HG02610 (cell line): ENCODE data around the gene RPP30.
"Not testable (repeated sequence)": the region's sequence is repeated elsewhere in the genome, so short reads cannot be mapped to it uniquely, and the experiment has no call there.

Experiments used
- ATAC-seq: cut with Tn5 transposase; IDR thresholded peaks from one replicate; pipeline ENCODE4 v1.9.1; 2021; ENCODE audit warnings: mild to moderate bottlenecking, moderate library complexity; ENCODE audit not compliant: unreplicated experiment

The RPP30 gene

GRCh38 chr10:90866050-90866598 is 5.7 kb upstream of the RPP30 start:
- no peak for ATAC-seq

- ATAC-seq, result peak; percentile 47
These were observed 452 bp upstream of the RPP30 start for GRCh38 chr10:90871279-90871765.

- ATAC-seq, result peak; percentile 6
These were observed 860 bp downstream of the RPP30 start for GRCh38 chr10:90872648-90873020.

DNA sequence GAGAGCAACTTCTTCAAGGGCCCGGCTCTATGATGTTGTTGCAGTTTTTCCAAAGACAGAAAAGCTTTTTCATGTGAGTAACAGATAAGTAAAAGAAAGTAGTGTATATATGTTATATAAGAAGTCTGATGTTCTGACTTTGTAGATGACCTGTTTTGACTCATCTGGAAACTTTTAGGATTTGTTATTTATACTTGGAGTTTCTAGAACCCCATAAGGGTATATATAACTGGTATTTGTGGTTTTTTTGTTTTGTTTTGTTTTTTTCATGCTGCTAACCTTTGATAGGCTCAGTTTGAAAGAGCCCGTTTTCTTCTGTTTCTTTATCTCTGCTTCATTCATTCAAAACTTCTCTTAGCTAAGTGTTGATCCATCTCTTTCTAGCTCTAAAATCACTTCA is 7.3 kb downstream of the RPP30 start:
- ATAC-seq, result no peak

DNA sequence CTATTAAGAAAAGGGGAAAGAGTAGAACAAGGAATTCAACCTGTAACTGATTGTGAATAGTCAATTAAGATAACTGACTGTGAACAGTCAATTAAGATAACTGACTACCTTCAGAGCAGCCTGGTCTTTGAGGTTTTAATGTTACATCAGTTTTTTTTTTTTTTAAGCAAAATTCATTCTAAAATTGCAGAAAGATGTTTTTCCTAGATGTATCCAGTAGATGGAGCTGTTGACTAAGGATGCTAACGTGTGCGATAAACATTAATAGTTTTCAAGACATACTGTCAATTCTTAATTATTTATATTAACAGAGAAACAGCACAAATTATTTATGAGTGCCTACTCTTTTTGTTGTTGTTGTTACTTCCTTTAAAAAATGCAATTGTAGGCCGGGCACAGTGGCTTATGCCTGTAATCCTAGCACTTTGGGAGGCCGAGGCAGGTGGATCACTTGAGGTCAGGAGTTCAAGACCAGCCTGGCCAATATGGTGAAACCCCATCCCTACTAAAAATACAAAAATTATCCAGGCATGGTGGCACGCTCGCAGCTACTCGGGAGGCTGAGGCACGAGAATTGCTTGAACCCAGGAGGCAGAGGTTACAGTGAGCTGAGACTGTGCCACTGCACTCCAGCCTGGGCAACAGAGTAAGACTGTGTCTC is 8.4 kb downstream of the RPP30 start:
- not testable (repeated sequence) for ATAC-seq

GRCh38 chr10:90884431-90884830 is 12.7 kb downstream of the RPP30 start:
- no peak for ATAC-seq

DNA sequence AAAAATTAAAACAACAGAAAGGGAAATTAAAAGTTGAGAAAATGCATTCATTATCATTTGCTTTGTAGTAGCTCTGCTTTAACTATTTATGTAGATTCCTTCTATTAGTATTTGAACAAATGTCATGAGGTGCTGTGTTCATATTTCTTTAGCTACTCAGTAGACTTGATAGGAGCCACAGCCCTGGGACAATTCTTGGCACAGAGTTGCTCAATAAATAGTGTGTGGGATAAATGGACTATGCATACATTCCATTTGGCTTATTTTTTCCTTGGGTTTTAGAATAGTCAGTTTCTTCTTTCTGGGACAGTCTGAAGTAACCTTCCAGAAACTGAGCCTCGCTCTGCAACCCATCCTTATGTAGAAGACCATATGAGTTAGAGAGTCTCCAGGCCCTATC is 13.4 kb downstream of the RPP30 start:
- ATAC-seq, result no peak

- ATAC-seq, result no peak
These were observed 15.8 kb downstream of the RPP30 start for GRCh38 chr10:90887555-90887954.

DNA sequence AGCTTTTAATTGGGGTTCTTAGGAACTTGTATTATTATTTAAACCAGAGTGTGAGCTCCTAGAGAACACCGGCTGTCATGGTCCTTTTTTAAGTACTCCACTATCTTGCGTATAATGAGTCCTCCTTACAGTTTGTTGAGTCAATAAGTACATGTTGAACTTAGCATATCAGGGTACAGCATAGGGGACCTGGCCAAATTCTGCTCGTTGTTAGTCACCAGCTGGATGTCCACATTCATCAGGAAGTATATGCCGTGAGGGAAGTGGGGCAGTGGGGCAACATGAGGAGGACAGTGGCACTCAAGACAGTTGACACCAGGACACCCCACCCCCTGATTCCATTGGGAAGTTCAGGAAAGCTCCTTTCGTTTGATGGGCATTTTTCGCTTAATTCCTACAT is 16.6 kb downstream of the RPP30 start:
- no peak for ATAC-seq

DNA sequence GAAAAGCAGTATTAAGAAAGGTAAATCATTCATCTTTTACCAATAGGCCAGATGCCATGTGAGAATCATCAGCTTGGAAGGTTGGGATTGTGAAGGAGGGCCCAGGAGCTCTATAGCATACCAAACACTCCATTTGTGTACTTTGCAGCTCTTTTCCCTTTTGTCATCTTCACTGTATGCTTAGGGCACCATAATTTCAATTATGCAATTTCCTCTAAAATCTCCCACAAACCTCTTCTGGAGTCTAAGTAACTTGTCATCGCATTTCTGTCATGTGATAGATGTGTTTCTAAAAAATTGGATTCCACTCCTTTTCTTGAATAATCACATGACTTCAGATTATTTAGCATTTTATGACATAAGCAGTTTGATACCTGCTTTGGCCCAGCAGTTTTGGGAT is 17.9 kb downstream of the RPP30 start:
- ATAC-seq, result no peak

DNA sequence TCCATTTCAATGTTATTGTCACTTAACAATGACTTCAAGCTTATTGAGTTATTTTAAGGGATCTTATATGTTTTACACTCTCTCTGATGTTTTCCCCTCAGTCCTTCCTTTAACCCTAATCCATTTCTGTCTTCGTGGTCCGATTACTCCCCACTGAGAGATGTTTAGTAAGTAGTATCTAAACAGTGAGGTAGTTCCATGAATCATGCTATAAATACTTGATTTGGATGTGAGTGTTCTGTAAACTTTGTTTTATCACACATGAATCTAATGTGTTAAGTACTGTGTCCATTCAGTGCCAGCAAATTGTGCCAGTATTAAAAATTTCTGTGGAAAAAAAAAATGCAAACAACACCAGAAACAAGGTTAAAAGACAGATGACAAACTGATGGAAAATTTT is 18.6 kb downstream of the RPP30 start:
- ATAC-seq, result no peak

DNA sequence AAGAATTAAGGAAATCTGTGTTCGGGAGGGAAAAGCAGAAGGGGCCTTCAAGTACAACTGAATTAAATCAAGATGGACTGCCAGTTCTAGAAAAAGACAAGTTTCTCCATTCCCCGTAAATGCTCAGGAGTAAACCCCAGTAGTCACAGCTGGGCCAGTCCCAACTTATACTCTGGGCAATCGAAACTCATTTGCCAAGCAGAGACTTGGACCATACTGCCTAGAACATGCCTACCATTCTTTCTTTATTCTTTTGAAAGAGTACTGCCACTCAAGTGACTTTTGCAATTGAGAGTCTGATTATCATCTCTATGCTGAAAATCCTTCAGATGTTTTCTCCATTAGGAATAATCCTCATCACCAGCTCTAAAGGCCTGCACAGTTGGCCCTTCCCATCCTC is 21.4 kb downstream of the RPP30 start:
- no peak for ATAC-seq

DNA sequence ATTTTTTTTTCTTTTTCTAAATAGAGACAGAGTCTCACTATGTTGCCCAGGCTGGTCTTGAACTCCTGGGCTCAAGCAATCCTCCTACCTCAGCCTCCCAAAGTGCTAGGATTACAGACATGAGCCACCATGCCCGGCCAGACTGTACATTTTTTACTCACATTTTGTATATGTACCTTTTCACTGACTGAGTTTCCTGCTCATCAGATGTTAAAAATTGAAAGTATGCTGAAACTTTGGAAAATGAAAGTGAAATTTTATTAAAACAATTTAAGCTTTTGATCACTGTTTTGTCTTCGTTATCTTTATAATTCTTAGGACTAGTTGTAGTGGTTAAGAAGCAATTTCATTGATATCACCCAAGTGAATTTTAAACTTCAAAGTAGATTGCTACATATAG is 25.1 kb downstream of the RPP30 start:
- ATAC-seq, result not testable (repeated sequence)

DNA sequence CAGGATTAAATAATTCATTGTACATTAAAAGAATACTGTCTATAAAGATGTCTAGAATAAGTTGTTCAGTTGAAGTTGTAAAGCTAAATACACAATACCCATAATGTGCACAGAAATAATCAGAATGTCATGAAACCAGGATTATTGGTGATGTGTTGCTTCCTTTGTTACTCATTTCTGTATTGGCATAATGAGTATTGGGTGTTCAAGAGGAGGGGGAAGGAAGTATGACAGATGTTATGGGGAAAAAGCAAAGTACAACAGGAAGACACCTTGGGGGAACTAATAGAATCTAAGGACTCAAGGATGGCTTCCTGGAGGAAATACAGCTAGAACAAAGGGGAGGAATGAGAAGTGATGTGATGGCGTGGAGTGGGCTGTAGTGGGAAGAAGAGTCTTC is 34.2 kb downstream of the RPP30 start:
- peak; percentile 71 for ATAC-seq

GRCh38 chr10:90906596-90906995 is 34.8 kb downstream of the RPP30 start:
- no peak for ATAC-seq

DNA sequence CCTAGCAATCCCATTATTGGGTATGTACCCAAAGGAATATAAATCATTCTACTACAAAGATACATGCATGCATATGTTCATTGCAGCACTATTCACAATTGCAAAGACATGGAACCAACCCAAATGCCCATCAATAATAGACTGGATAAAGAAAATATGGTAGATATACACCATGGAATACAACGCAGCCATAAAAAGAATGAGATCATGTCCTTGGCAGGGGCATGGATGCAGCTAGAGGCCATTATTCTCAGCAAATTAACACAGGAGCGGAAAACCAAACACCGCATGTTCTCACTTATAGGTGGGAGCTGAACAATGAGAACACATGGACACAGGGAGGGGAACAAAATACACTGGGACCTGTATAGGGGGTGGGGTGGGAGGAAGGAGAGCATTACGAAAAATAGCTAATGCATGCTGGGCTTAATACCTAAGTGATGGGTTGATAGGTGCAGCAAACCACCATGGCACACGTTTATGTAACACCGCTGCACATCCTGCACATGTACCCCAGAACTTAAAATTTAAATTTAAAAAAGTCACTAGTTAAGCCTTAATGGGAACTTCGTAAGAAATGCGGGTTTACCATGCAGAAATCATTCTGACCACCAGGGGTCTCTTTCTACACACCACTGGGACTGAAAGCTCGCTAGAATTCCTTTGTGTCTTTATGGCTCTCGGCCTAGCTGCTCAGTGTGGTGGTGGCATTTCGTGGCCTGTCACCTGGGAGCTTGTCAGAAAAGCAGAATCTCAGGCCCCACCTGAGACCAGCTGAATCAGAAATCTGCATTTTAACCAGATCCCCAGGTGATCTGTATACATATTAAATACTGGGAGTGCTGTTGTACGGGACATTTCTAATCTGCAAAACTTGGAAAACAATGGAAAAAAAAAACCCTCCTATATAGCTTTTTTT is 39.6 kb downstream of the RPP30 start:
- ATAC-seq, result peak; percentile 76

DNA sequence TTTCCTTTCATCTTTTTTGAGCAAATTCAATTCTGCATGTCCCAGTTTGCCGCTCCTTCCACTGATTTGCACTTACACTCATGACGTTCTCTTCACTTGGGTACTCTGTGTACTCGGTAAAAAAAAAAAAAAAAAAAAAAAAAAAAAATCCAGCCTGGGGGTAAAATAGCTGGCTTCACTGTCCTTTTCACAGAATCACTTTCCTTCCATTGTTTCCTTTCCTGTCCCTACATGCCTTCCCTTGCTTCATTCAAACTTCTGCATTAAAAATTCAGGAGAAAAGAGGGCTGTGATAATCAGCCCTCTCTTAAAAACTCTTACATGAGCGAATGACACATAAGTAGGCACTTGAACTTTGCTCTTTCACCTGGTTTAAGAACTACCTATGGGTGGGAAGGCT is 40.4 kb downstream of the RPP30 start:
- no peak for ATAC-seq

DNA sequence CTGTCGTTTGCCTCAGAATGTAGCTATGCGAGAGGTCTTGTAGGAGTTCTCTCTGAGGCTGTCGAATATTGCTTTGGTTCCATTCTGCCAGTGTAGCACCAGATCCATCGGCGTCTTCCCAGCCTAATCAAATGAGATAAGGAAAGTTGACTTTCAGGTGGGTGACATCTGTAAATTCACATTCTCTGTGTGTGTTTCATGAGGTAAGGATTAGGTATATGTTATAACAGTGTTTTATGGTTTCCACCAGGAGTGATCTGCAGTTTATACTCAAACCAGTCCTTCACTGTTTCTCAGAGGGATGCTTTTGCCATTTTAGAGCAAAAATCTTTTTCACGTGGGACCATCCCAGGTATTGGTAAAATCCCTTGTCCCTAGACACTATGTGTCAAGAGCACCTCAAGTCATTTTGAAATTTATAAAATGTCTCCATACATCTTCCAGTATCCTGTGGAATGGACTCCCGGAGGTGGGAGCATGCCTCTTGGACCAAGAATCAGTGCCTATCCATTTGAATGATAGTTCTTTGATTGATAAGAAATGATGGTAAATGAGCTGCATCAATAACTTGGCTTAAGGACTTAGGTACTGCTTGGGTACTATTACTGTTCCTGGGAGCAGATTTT is 41.2 kb downstream of the RPP30 start:
- ATAC-seq, result no peak

GRCh38 chr10:90913774-90914420 is 42.1 kb downstream of the RPP30 start:
- ATAC-seq, result no peak

- no peak for ATAC-seq
These were observed 43.4 kb downstream of the RPP30 start for GRCh38 chr10:90914992-90915765.
